Breast epithelium (tissue), 3 donors: ENCODE measurements around the gene SLC48A1.

Experiments
- POLR2AphosphoS5 ChIP-seq, 3 donors: sonication (generic); formaldehyde crosslinking; IDR thresholded peaks; one replicate each; pipeline ENCODE4 v1.6.1; 2017; ENCODE audit warnings: antibody characterized with exemption in 3 of 3
- TF ChIP-seq, protein P1 (sequence below), 3 donors: fragments of 450-650 bp; IDR thresholded peaks; one replicate each; pipeline ENCODE4 v1.5.1; 2016 to 2017; ENCODE audit warnings: antibody characterized with exemption in 3 of 3, mild to moderate bottlenecking in 3 of 3, moderate library complexity in 3 of 3

DNA sequence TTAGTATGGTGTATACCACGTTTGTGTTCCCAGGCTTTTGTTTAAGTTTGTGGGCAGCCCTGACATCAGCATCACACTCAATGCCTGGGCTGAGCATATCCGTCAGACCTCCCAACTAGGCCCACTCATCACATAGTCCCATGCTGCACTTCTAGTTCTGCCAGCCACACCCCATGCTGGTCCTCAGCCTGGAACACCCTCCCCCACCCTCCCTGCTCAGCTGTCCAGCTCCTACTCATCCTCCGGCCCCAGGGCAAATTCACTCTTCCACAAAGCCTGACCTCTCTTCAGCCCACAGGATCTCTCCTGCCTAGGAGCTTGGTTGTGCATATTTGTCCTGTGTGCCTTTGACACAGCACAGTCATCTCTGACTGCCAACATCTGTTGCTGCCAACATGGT lies 43.8 kb upstream of the SLC48A1 start:
- TF ChIP-seq, protein P1, sequence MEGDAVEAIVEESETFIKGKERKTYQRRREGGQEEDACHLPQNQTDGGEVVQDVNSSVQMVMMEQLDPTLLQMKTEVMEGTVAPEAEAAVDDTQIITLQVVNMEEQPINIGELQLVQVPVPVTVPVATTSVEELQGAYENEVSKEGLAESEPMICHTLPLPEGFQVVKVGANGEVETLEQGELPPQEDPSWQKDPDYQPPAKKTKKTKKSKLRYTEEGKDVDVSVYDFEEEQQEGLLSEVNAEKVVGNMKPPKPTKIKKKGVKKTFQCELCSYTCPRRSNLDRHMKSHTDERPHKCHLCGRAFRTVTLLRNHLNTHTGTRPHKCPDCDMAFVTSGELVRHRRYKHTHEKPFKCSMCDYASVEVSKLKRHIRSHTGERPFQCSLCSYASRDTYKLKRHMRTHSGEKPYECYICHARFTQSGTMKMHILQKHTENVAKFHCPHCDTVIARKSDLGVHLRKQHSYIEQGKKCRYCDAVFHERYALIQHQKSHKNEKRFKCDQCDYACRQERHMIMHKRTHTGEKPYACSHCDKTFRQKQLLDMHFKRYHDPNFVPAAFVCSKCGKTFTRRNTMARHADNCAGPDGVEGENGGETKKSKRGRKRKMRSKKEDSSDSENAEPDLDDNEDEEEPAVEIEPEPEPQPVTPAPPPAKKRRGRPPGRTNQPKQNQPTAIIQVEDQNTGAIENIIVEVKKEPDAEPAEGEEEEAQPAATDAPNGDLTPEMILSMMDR (IDR thresholded peaks at IDR 0.05), result no peak
- no peak for TF ChIP-seq POLR2AphosphoS5 (IDR thresholded peaks at IDR 0.05)
